GM21737 (cell line): ENCODE data around the gene OSGIN1.
A peak's percentile ranks its signal among the peaks of the same experiment; 100 is the strongest.

Experiments used
- ATAC-seq: cut with Tn5 transposase; IDR thresholded peaks from one replicate; pipeline ENCODE4 v1.9.1; 2021; ENCODE audit warnings: mild to moderate bottlenecking, moderate library complexity; ENCODE audit not compliant: unreplicated experiment

OSGIN1 gene, protein sequence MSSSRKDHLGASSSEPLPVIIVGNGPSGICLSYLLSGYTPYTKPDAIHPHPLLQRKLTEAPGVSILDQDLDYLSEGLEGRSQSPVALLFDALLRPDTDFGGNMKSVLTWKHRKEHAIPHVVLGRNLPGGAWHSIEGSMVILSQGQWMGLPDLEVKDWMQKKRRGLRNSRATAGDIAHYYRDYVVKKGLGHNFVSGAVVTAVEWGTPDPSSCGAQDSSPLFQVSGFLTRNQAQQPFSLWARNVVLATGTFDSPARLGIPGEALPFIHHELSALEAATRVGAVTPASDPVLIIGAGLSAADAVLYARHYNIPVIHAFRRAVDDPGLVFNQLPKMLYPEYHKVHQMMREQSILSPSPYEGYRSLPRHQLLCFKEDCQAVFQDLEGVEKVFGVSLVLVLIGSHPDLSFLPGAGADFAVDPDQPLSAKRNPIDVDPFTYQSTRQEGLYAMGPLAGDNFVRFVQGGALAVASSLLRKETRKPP

DNA sequence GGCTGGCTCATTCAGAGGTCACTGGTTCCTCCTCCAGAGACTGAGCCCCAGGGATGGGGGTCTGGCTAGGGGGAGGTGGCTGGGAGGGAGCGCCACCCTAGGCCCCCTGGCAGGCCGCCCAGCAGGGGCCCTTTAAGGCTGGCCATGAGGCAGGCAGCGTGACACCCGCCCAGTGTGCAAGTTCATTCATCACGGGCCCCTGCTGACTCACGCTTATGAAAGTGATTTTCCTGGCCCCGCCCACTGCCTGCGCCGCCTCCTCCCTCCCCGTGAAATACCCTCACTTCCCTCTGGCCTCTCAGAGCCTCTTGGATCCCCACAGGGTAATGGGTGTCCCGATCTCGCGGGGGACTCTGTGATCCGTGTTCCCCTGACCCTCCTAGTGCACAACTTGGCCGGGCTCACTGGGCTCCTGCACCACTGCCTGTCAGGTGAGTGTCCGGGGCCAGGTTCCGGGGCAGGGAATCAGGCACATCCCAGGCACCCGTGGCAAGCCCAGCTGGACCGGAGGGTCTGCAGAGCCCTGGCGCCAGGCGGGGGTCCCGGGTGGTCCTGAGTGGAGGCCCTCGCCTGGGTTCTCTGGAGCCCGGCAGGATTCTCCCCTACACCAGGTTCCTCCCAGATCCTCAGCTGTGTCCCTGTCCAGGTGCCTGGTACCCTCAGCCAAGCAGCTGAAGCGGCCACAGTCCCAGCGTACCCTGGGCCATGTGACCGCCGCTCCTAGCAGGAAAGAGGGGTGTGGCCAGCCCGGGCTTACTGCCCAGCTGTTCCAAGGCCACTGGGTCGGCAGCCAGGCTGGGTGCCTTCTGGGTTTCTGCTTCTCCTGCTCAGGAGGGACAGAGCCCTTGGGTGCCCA, at the start of gene OSGIN1:
Gene OSGIN1 (plus strand): TSS at position 301 of the 856 bp plus-strand sequence. CDS start 4,432 bp downstream, outside the sequence.
- ATAC-seq, result peak; percentile 81

GRCh38 chr16:83903751-83904150, 49.3 kb upstream of the OSGIN1 start:
- ATAC-seq, result no peak

DNA sequence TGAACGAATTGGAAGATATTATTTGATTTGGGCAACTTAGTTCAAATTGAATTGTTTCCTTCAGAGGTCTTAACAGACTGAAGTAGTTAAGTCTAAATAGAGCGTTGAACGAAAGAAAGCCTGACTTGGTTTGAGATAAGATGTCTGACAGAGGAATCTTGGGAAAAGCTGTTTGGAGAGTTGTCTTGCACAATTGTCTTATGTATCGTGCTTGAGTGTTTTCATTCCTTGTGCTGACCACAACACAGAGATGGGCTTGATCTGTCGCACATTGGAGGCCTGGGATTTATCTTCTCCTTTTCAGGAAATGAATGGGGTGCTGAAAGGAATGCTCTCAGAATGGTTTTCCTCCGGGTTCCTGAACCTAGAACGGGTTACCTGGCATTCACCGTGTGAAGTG, 46.4 kb upstream of the OSGIN1 start:
- ATAC-seq, result no peak

GRCh38 chr16:83907111-83907510, 45.9 kb upstream of the OSGIN1 start:
- ATAC-seq, result no peak

DNA sequence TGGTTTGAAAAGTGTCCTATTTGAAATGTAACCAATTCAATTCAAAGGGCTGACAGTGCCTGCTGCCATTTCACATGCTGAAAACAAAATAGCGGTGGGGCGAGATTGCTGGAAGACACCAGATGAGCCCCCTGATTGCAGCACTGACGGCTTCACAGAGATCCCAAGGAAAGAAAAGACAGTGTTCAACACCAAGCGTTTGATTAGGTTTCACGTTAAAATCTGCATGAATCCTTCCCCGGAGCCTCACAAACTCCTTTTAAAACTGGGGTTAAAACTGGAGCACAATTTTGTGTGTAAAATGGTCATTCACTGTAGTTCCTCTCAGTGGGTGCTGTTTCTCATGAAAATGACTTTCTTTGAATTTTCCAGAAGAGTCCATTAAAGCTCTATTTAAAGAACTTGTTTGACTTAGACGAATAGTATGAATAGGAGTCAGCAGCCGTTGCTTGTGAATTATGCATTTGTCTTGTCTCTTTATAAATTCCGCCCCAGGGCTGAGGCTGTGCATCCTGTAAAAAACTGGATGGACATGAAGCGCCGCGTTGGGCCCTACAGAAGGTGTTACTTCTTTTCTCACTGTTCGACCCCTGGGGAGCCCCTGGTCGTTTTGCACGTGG, 45.3 kb upstream of the OSGIN1 start:
- no peak for ATAC-seq

DNA sequence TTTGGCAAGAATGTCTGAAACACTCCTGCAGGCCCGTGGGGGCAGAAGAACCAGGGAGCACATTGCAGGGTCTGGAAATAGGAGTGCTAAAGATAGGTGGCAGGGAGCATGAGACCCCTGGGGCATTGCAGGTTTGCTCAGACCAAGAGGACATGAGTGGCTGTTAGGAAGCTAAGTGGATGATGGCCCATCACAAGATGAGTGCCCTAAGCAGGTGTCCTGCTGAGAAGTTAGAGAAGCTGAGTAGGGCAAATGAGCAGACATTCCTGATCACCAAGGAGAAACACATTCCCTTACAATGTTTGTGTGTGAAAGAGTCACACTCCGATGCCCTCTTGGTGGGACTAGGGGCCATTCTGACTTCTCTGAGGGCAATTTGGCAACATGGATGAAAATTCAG, 44.2 kb upstream of the OSGIN1 start:
- ATAC-seq, result no peak

DNA sequence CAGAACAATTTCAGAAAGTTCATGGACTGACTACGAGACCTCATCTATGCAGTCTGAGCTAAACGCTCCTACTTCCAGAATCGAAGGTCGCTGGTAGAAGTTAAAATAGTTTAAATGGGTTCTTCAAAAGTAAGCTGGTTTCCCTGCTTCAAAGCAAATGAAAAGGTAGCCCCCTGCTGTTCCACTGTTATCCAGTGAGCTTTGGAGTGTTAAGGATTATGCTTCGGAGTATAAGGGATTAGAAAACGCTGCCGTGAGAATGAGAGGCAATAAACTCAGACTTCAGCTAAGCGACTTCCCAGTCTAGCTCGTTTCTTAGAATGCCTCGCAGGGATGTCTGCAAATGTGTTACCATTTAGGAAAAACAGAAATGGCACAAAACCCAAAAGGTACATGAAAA, 41.8 kb upstream of the OSGIN1 start:
- no peak for ATAC-seq

DNA sequence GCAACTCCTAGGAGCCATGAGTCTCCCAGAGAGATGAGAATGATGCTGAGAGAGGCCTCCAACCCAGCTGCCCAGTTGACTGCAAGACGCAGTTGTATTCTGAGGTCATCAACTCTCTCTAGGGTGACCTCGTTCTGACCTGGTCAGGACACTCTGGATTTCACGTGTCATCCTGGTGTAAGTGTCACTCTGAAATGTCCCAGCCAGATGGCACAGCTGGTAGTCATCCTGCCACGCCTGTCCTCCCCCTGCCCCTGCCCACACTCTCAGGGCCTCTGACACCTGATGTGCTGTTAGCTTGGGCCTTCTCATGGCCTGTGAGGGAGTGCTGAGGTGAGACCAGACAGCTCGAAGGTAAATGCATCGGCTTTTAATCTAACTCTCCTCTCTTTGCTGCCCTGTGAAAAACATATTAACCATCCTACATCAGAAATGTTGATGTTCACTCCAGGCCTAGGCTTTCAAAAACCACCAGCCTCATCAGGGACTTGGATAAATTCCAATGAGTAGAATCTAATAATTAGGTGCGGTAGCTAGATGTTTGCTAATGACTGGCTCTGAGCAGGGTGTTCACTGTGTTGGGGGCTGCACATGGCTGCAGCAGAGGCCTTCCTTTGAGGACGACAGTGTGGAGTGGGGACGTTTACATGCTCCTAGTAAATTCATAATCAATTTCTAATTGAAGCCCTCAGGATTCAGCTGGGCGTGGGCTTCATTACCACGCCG, 40.4 kb upstream of the OSGIN1 start:
- ATAC-seq, result no peak

GRCh38 chr16:83913245-83913633, 39.8 kb upstream of the OSGIN1 start:
- ATAC-seq, result no peak

DNA sequence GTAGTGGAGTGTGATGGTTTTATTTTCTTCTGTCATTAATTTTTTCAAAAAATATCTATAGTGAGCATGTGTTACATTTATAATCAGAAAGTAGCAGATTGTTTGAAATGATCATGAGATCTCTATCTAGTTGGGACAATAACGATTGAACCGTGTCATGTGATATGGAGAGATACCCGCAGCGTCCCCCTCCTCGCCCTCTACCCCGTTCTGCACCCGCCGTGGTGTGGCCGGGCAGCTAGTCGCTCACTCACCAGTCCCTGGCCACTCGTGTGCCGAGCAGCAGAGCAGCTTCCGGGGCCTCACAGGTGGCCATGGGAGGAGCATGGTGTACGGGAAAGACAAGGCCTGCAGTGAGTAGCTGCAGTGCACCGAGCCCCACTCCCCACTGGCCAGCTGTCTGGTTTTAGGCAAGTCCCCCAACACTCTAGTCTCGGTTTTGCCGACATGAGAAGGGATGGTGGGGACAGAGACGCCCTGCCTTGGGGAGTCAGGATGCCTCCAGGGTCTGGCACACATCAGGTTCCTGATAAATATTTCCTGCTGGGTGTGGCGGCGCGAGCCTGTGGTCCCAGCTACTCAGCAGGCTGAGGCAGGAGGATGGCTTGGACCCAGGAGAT, 38.8 kb upstream of the OSGIN1 start:
- ATAC-seq, result no peak

GRCh38 chr16:83915081-83915480, 38.0 kb upstream of the OSGIN1 start:
- ATAC-seq, result no peak

DNA sequence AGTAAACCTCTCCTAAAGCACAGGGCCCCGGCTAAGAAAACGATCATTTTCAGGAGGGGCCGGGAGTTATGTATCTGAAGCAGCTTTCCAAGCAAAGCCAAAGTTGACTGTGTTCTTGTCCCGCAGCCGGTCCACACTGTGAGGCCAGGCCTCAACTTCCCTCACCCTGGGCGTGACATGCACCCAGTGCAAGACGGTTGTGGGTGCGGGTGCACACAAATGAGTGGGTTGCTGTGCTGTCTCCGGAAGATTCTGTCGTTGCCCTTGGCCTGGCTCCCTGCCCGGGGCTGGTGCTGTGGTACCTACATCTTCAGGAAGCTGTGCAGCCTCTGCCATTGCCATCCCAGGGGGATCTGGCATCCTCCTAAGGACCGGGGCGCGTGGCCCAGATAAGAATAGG, 37.5 kb upstream of the OSGIN1 start:
- ATAC-seq, result no peak

GRCh38 chr16:83917152-83918120, 35.6 kb upstream of the OSGIN1 start:
- ATAC-seq, result no peak

DNA sequence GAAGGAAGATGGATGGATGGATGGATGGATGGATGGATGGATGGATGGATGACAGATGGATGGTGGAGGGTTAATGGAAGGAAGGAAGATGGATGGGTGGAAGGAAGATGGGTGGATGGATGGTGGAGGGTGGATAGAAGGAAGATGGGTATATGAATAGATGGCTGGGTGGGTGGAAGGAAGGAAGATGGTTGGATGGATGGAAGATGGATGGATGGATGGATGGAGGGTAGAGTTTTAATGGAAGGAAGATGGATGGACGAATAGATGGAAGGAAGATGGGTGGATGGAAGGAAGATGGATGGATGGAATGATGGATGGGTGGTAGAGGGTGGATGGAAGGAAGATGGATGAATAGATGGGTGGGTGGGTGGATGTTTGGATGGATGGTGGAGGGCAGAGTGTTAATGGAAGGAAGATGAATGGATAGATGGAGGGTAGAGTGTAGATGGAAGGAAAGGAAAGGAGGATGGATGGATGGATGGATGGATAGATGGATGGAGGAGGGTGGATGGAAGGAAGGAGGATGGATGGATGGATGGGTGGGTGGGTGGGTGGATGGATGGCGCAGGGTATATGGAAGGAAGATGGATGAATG, 32.0 kb upstream of the OSGIN1 start:
- no peak for ATAC-seq

DNA sequence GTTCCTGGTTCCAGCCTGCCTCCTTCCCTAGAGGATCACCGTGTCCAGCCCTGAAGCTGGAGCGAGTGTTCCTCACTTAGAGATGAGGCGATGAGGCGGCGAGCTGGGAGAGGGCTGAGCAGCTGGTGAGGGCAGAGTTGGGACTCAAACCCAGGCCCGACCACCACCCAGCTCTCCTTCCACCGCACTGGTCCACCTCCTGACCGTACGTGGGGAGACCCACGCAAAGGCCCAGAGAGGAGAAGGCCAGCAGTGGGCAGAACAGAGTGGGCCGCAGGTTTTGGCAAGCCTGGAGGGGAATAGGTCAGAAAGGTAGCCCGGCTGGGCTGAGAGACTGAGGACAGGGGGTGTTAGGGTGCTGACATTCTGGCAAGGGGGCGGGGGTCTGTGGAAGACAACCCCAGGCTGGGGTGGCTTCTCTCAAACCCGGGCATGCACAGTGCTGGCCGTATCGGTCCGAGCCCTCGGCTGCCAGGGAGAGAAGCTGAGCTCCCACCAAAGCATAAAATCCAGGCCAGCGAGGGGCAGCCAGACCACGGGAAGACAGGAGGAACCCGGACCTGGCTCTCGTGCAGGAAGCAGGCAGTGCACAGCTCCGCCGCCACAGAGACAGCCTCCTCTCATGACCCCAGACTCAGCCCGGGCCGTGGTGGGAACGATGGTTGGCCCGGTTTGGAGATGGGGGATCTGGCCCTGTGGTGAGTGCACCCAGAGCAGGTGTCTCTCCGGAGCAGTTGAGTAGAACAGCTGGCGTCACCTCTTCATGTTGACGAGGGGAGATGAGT, 29.3 kb upstream of the OSGIN1 start:
- no peak for ATAC-seq

GRCh38 chr16:83924686-83925085, 28.4 kb upstream of the OSGIN1 start:
- no peak for ATAC-seq

DNA sequence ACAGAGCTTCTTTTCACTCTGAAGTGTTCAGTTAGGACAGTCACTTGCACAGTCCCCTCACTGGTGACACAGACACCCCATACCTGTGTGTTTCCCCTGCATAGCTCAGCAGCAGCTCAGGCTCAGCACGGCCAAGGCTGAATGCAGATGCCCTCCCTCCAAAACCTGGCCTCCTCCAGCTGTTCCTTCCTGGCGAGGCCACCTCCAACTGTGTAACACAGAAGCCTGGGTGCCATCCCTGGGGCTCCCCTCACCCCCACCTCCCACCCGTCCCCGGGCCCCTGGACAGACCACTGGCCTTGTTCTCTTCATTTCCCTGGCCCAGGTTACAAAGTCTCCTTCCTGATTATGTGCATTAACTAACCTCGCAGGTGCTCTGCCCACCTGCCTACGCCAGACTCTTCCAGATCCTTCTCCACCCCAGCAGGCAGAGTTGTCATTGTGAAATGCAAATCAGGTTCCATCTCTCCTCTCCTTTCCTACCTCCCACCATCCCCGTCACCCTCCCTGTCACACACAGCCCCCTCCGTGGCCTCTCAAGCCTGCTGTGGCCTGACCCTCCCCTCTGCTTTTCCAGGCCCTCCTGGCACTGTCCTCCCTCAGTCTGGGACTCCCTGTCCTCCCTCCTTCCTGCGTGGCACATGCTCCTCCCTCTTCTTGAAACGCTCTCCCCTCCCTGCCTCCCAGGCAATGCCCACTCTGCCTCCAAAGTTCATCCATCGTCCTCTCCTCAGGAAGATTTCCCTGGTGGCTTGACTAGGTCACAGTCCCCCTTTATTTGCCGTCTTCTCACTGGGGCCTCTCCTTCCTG, 27.7 kb upstream of the OSGIN1 start:
- ATAC-seq, result no peak
